IMR-90 (cell line): ENCODE data around the gene AMER2. TPM values are rescaled to one million over a fixed set of nuclear protein-coding genes. Genes with fewer than 3 reads are reported as not detected.

Source experiments
- ATAC-seq: fragments of 200-7000 bp; cut with Tn5 transposase; 2 replicates; pipeline ENCODE4 v1.9.1; 2020; ENCODE audit warnings: low read depth, mild to moderate bottlenecking, moderate library complexity
- BruUV-seq: library from RNA; stranded (reverse); fragments of 400-500 nt; replicated peaks from 2 replicates; lab custom pipeline; 2021; lab: Mats Ljungman, UMichigan
- CTCF ChIA-PET: fragments of 300-600 bp; formaldehyde crosslinking; extraction: SDS; loops from one replicate; lab custom pipeline; 2021; ENCODE audit warnings: antibody characterized with exemption; lab: Yijun Ruan, JAX
- POLR2A ChIA-PET: fragments of 300-600 bp; sonication (Branson Sonifier 250); formaldehyde crosslinking; loops from one replicate; lab custom pipeline; 2022; ENCODE audit warnings: antibody characterized with exemption; ENCODE audit not compliant: unreplicated experiment; lab: Charles Lee
- DNase-seq: peaks from one replicate; pipeline ENCODE4 v3.0.0; 2013
- H2AFZ ChIP-seq: replicated peaks from 2 replicates; pipeline ENCODE3; 2013; ENCODE audit warnings: low read length, mild to moderate bottlenecking; ENCODE audit not compliant: poor library complexity
- H2AK5ac ChIP-seq: 2 replicates; pipeline ENCODE4 v1.6.1; 2013; ENCODE audit warnings: low read depth, low read length, inconsistent platforms
- H2AK9ac ChIP-seq: replicated peaks from 2 replicates; pipeline ENCODE3; 2013; ENCODE audit warnings: mild to moderate bottlenecking, low read depth, low read length, moderate library complexity; ENCODE audit not compliant: poor library complexity
- H2BK120ac ChIP-seq: 2 replicates; pipeline ENCODE4 v1.6.1; 2013; ENCODE audit warnings: low read depth, low read length, inconsistent platforms
- H2BK15ac ChIP-seq: 3 replicates; pipeline ENCODE4 v1.6.1; 2013; ENCODE audit warnings: low read depth, low read length, inconsistent platforms
- H2BK20ac ChIP-seq: 2 replicates; pipeline ENCODE4 v1.6.1; 2013; ENCODE audit warnings: low read depth, mild to moderate bottlenecking, inconsistent platforms, low read length, moderate library complexity
- H2BK5ac ChIP-seq: 2 replicates; pipeline ENCODE4 v1.6.1; 2013; ENCODE audit warnings: mild to moderate bottlenecking, low read depth, low read length, inconsistent platforms; ENCODE audit not compliant: poor library complexity, severe bottlenecking
- H3K14ac ChIP-seq: replicated peaks from 2 replicates; pipeline ENCODE4 v1.6.1; 2013; ENCODE audit warnings: low read depth, low read length, inconsistent platforms
- H3K18ac ChIP-seq: 2 replicates; pipeline ENCODE4 v1.6.1; 2013; ENCODE audit warnings: low read depth, low read length, control low read depth
- H3K23ac ChIP-seq: 2 replicates; pipeline ENCODE4 v1.6.1; 2013; ENCODE audit warnings: low read depth, low read length, inconsistent platforms
- H3K27ac ChIP-seq: 2 replicates; pipeline ENCODE4 v1.5.1; 2013; ENCODE audit warnings: mild to moderate bottlenecking, control low read depth, low read length; ENCODE audit not compliant: insufficient read depth
- H3K27me3 ChIP-seq: 2 replicates; pipeline ENCODE4 v1.6.1; 2013; ENCODE audit warnings: low read length; ENCODE audit not compliant: control insufficient read depth, insufficient read depth
- H3K36me3 ChIP-seq: 2 replicates; pipeline ENCODE4 v1.6.1; 2013; ENCODE audit warnings: low read length, mixed read lengths; ENCODE audit not compliant: control insufficient read depth, insufficient read depth
- H3K4ac ChIP-seq: 2 replicates; pipeline ENCODE4 v1.6.1; 2013; ENCODE audit warnings: low read depth, low read length, inconsistent platforms
- H3K4me1 ChIP-seq: 2 replicates; pipeline ENCODE4 v1.6.1; 2013; ENCODE audit warnings: low read length, mixed read lengths; ENCODE audit not compliant: control insufficient read depth, insufficient read depth
- H3K4me2 ChIP-seq: 2 replicates; pipeline ENCODE4 v1.6.1; 2013; ENCODE audit warnings: low read depth, mild to moderate bottlenecking, control low read depth, low read length, moderate library complexity
- H3K4me3 ChIP-seq: 2 replicates; pipeline ENCODE4 v1.5.1; 2013; ENCODE audit warnings: low read depth, mild to moderate bottlenecking, control low read depth, low read length, moderate library complexity; ENCODE audit not compliant: insufficient read depth
- H3K56ac ChIP-seq: 2 replicates; pipeline ENCODE4 v1.6.1; 2013; ENCODE audit warnings: low read length, inconsistent platforms; ENCODE audit not compliant: insufficient read depth; ENCODE audit errors: extremely low read depth
- H3K79me1 ChIP-seq, 2 experiments: 2 replicates each; pipeline ENCODE4 v1.6.1; 2013; ENCODE audit warnings: low read length in 2 of 2, inconsistent platforms in 1 of 2, low read depth in 1 of 2
- H3K9ac ChIP-seq: 2 replicates; pipeline ENCODE4 v1.6.1; 2013; ENCODE audit warnings: low read depth, low read length, control low read depth
- H3K9me1 ChIP-seq: 2 replicates; pipeline ENCODE4 v1.6.1; 2013; ENCODE audit warnings: low read length, inconsistent platforms; ENCODE audit not compliant: insufficient read depth
- H3K9me3 ChIP-seq: 2 replicates; pipeline ENCODE4 v1.6.1; 2013; ENCODE audit warnings: low read length; ENCODE audit not compliant: control insufficient read depth, insufficient read depth
- H4K20me1 ChIP-seq: 2 replicates; pipeline ENCODE4 v1.6.1; 2013; ENCODE audit warnings: low read length, inconsistent platforms; ENCODE audit not compliant: insufficient read depth
- H4K5ac ChIP-seq: 2 replicates; pipeline ENCODE4 v1.6.1; 2013; ENCODE audit warnings: mild to moderate bottlenecking, low read depth, low read length, control low read depth
- H4K8ac ChIP-seq, 2 experiments: 2 replicates each; pipeline ENCODE4 v1.6.1; 2013; ENCODE audit warnings: low read depth in 2 of 2, low read length in 2 of 2, control low read depth in 1 of 2, inconsistent platforms in 1 of 2
- H4K91ac ChIP-seq: 2 replicates; pipeline ENCODE4 v1.6.1; 2013; ENCODE audit warnings: low read depth, low read length, inconsistent platforms; ENCODE audit not compliant: insufficient read depth
- BHLHE40 ChIP-seq: fragments of 150-350 bp; IDR thresholded peaks from 2 replicates; pipeline ENCODE4 v1.6.1; 2016; ENCODE audit warnings: mild to moderate bottlenecking, low read depth, low read length
- CHD1 ChIP-seq: IDR thresholded peaks from 2 replicates; pipeline ENCODE4 v1.6.1; 2012; ENCODE audit warnings: low read depth, low read length, improper control_type of control experiment
- CTCF ChIP-seq: conservative IDR thresholded peaks from 2 replicates; pipeline ENCODE4 v1.5.1; 2012; ENCODE audit warnings: mild to moderate bottlenecking, low read depth, low read length, improper control_type of control experiment
- FOS ChIP-seq: fragments of 150-350 bp; IDR thresholded peaks from 2 replicates; pipeline ENCODE4 v1.6.1; 2016; ENCODE audit warnings: low read depth, low read length
- NFE2L2 ChIP-seq: fragments of 150-350 bp; IDR thresholded peaks from 2 replicates; pipeline ENCODE4 v1.6.1; 2016; ENCODE audit warnings: low read depth, mild to moderate bottlenecking, low read length
- POLR2A ChIP-seq: IDR thresholded peaks from 2 replicates; pipeline ENCODE4 v1.6.1; 2012; ENCODE audit warnings: mild to moderate bottlenecking, low read depth, low read length
- RFX5 ChIP-seq: IDR thresholded peaks from 2 replicates; pipeline ENCODE4 v1.8.0; 2012; ENCODE audit warnings: low read depth, mild to moderate bottlenecking, low read length, moderate library complexity
- WGBS, 2 experiments: methylation state at CpG; one replicate each; pipeline versions ENCODE4 v1.1.5 to v1.1.7; 2013; ENCODE audit warnings: missing lambda C conversion rate in 2 of 2; ENCODE audit not compliant: insufficient read length in 1 of 2; ENCODE audit errors: extremely low coverage in 2 of 2; 5-methylcytosine and 5-hydroxymethylcytosine counted together
- dilution Hi-C: fragments of 300-500 bp; cut with HindIII; formaldehyde crosslinking; loops from one replicate; pipeline ENCODE4 v1.14.3; 2018; ENCODE audit warnings: low sequenced_read_pairs; ENCODE audit not compliant: unreplicated experiment
- in situ Hi-C: fragments of 300-500 bp; cut with MboI; formaldehyde crosslinking; loops from 3 replicates; pipeline ENCODE4 v1.14.3; 2019; ENCODE audit warnings: low sequenced_read_pairs, inconsistent platforms, mixed read lengths
- intact Hi-C: fragments of 100-400 bp; cut with micrococcal nuclease; formaldehyde crosslinking; loops from 2 replicates; pipeline ENCODE4 v1.10.0; 2022
- polyA plus RNA-seq, 3 experiments: library from polyadenylated mRNA; depleted of rRNA; stranded (reverse); fragments of >200 nt; gene quantifications; 2 replicates each; pipeline ENCODE4 v1.2.3, GENCODE V29; 2012; ENCODE audit warnings: low replicate concordance in 1 of 3
- total RNA-seq: library from RNA; depleted of rRNA; stranded (reverse); fragments of >200 nt; gene quantifications from 2 replicates; pipeline ENCODE4 v1.2.3, GENCODE V29; 2012

AMER2 gene
- total and polyA plus RNA-seq, 2 of the 4 experiments (the other 2 are of a cell fraction): not detected

- no peak overlapping the region for H3K18ac ChIP-seq
- no peak overlapping the region for H3K4me2 ChIP-seq
- dilution Hi-C loops: no loop called here
- in situ Hi-C loops: no loop called here
- no peaks in the 10 kb centered on the region for H3K4me1 ChIP-seq
- H3K9me1 ChIP-seq: no peaks in the 10 kb centered on the region
- no peak for DNase-seq
- no peak overlapping the region for H4K8ac ChIP-seq
- H4K91ac ChIP-seq: no peak overlapping the region
- no peak overlapping the region for H2BK120ac ChIP-seq
- ChIA-PET CTCF (interaction anchor here (0.7 kb wide), 1 partner anchor 10 kb away, joined by 3 read pairs; no protein-coding TSS in a partner anchor), POLR2A (no interaction called here)
- no TSS peak for BruUV-seq
- H3K9ac ChIP-seq: no peak overlapping the region
- H2AFZ ChIP-seq: no peak overlapping the region
- no peaks in the 10 kb centered on the region for H3K9me3 ChIP-seq
- TF ChIP-seq FOS: no peak
- no peak for TF ChIP-seq CHD1
- TF ChIP-seq POLR2A: no peak
- TF ChIP-seq RFX5: no peak
- TF ChIP-seq BHLHE40: no peak
- TF ChIP-seq NFE2L2: no peak
- no peak for TF ChIP-seq CTCF
- peaks cover 2% of the 10 kb centered on the region; the same call in 1 of the 2 replicates for H3K27me3 ChIP-seq
- no peak overlapping the region for H2BK20ac ChIP-seq
- no peaks in the 10 kb centered on the region for H4K20me1 ChIP-seq
- no peak for ATAC-seq
- H3K4ac ChIP-seq: no peak overlapping the region
- no peak overlapping the region for H2BK5ac ChIP-seq
- no peak overlapping the region for H2BK15ac ChIP-seq
- H2AK9ac ChIP-seq: no peak overlapping the region
- no peak overlapping the region for H3K14ac ChIP-seq
- H4K5ac ChIP-seq: no peak overlapping the region
- no peak overlapping the region for H2AK5ac ChIP-seq
- no peak overlapping the region for H3K27ac ChIP-seq
- no peaks in the 10 kb centered on the region for H3K79me1 ChIP-seq
- no peaks in the 10 kb centered on the region for H3K36me3 ChIP-seq
- no peak overlapping the region for H3K4me3 ChIP-seq
- WGBS, 2 experiments: 67% methylated on average over 4 of the region's 5 CpGs; no CpG with 5 or more reads in 1 of the 2 experiments
- intact Hi-C loops: no loop called here
- no peak overlapping the region for H3K56ac ChIP-seq
- H3K23ac ChIP-seq: no peak overlapping the region
Observed at GRCh38 chr13:25149711-25150110, 22.4 kb downstream of the AMER2 start.
